ENCODE measurements around the gene EFEMP1.
"Not testable (repeated sequence)": the region's sequence is repeated elsewhere in the genome, so short reads cannot be mapped to it uniquely, and the experiment has no call there.

EFEMP1 gene

DNA sequence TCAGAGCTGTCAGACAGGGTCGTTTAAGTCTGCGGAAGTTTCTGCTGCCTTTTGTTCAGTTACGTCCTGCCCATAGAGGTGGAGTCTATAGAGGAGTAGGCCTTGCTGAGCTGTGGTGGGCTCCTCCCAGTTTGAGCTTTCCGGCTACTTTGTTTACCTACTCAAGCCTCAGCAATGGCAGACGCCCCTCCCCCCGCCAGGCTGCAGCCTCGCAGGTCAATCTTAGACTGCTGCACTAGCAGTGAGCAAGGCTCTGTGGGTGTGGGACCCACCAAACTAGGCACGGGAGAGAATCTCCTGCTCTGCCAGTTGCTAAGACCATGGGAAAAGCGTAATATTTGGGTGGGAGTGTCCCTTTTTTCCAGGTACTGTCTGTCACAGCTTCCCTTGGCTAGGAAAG is 86.5 kb downstream of the EFEMP1 start:
- DNase-seq (ENCODE audit: low spot score), result no peak
- FAIRE-seq, result peak; percentile 68

DNA sequence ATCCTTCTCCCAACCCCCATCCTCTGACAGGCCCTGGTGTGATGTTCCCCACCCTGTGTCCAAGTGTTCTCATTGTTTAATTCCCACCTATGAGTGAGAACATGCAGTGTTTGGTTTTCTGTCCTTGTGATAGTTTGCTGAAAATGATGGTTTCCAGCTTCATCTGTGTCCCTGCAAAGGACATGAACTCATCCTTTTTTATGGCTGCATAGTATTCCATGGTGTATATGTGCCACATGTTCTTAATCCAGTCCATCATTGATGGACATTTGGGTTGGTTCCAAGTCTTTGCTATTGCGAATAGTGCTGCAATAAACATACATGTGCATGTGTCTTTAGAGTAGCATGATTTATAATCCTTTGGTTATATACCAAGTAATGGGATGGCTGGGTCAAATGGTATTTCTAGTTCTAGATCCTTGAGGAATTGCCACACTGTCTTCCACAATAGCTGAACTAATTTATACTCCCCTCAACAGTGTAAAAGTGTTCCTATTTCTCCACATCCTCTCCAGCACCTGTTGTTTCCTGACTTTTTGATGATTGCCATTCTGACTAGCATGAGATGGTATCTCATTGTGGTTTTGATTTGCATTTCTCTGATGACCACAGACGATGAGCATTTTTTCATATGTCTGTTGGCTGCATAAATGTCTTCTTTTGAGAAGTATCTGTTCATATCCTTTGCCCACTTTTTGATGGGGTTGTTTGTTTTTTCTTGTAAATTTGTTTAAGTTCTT is 91.7 kb downstream of the EFEMP1 start:
- DNase-seq (ENCODE audit: low spot score); FAIRE-seq: not testable (repeated sequence)

DNA sequence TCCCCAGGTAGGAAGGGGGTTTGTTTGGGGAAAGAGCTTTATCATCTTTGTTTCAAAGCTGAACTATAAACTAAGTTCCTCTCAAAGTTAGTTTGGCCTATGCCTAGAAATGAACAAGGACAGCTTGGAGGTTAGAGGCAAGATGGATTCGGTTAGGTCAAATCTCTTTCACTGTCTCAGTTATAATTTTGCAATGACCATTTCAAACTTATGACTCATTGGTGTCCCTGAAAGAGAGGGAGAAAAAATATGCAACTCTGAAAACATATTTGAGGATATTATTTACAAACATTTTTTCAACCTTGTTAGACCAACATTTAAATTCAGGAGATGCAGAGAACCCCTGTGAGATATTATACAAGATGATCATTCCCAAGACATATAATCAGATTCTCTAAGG is 95.7 kb downstream of the EFEMP1 start:
- FAIRE-seq (no peak), DNase-seq (ENCODE audit: low spot score) (no peak)

DNA sequence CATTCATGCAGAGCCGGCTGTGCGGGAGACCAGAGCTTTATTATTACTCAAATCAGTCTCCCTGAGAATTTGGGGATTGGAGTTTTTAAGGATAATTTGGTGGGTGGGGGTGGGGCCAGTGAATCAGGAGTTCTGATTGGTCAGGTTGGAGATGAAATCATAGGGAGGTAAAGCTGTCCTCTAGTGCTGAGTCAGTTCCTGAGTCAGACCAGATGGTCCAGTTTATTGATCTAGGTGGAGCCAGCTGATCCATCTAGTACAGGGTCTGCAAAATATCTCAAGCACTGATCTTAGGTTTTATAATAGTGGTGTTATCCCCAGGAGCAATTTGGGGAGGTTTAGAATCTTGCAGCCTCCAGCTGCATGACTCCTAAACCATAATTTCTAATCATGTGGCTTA is 96.2 kb downstream of the EFEMP1 start:
- not testable (repeated sequence) for DNase-seq (ENCODE audit: low spot score); FAIRE-seq

DNA sequence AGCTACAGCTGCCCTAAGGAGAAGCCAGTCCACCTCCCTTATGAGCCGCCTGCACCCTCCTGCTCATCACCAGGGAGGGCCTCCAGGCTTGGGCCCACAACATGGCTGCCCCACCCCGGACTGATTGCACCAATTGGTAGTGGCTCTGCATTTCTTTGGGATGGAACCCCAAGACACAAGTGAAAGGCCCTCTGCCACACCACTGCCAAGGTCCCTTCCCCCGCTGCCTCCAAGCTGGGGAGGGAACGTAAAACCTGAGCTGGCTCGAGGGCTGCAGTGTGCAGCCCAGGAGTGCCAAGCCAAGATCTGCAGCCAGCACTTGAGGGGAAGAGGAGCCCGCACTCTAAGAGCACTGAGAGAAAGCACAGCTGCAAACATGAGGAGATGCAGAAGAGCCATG is 97.3 kb downstream of the EFEMP1 start:
- FAIRE-seq (no peak), DNase-seq (ENCODE audit: low spot score) (no peak)

DNA sequence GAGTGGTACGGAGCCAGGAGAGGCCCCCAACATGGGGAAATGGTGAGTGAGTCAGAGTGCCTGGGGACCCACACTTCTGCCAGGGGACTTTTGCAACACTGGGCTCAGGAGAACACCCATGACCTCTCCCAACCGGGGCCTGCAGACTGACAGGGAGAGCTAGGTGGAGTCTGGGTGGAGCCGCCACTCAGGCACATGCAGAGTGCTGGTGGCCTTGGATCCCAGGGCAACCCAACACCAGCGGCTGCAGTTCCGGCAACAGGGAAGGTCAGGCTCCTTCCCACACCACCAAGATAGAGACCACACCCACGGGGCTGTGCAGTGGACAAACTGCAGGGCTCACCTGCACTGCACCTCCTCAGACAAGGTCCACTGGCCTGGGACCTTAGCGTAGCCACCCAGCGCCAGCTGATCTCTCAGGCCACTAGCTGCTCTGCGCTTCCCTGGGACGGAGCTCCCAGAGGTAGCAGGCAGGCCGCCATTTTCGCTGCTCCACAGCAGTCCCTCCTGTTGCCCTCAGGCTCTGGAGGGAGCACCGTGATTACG is 99.0 kb downstream of the EFEMP1 start:
- no peak for FAIRE-seq

More for the DNA sequence above, 99.0 kb downstream of the EFEMP1 start:
- DNase-seq (ENCODE audit: low spot score), result no peak
